Testis (tissue), 3 donors: ENCODE data around the gene IL4I1. TPM values are rescaled to one million over a fixed set of nuclear protein-coding genes. Genes with fewer than 3 reads are reported as not detected.
A peak's percentile ranks its signal among the peaks of the same experiment; 100 is the strongest.

ENCODE experiments used
- DNase-seq: peaks from one replicate; pipeline ENCODE4 v3.0.0-alpha.2; 2019
- H3K27ac ChIP-seq, 2 donors: fragments of 200-600 bp; sonication (generic); one replicate each; pipeline ENCODE4 v1.5.1; 2019
- H3K27me3 ChIP-seq: fragments of 200-600 bp; sonication (generic); one replicate; pipeline ENCODE4 v1.5.1; 2019
- H3K36me3 ChIP-seq: fragments of 200-600 bp; sonication (generic); one replicate; pipeline ENCODE4 v1.5.1; 2017; ENCODE audit warnings: low read depth; ENCODE audit errors: missing control alignments
- H3K4me1 ChIP-seq: fragments of 200-600 bp; sonication (generic); one replicate; pipeline ENCODE4 v1.5.1; 2019
- H3K4me3 ChIP-seq, 2 donors: fragments of 200-600 bp; sonication (generic); one replicate each; pipeline ENCODE4 v1.5.1; 2017 to 2019
- H3K9me3 ChIP-seq: fragments of 200-600 bp; sonication (generic); one replicate; pipeline ENCODE4 v1.5.1; 2017
- POLR2A ChIP-seq: fragments of 450-650 bp; IDR thresholded peaks from one replicate; pipeline ENCODE4 v1.6.1; 2017; ENCODE audit warnings: antibody characterized with exemption, mild to moderate bottlenecking, moderate library complexity
- WGBS, 2 donors: methylation state at CpG; one replicate each; pipeline ENCODE4 v1.1.5; 2018; 5-methylcytosine and 5-hydroxymethylcytosine counted together
- intact Hi-C: fragments of 100-400 bp; cut with DNase I; formaldehyde crosslinking; loops from one replicate; pipeline ENCODE4 v1.15.1; 2023; ENCODE audit warnings: low total_unique reads
- polyA plus RNA-seq: library from polyadenylated mRNA; stranded (reverse); fragments of 350-450 nt; fragmentation: Illumina TruSeq; extraction: RNeasy Lipid Tissue Mini Kit (QIAGEN cat#74804); gene quantifications from one replicate; pipeline ENCODE4 v1.2.3, GENCODE V29; 2014; ENCODE audit warnings: low read depth, low replicate concordance; ENCODE audit not compliant: insufficient read depth
- total RNA-seq, 2 donors: library from RNA; depleted of rRNA; stranded (reverse); fragments of >200 nt; gene quantifications; one replicate each; pipeline ENCODE4 v1.2.3, GENCODE V29; 2016
- TF ChIP-seq, protein P1 (sequence below), 3 experiments: fragments of 450-650 bp in 2 of 3; fragments of 200-600 bp in 1 of 3; sonication (generic) in 1 of 3; IDR thresholded peaks; one replicate each; pipeline ENCODE4 v1.5.1; 2016 to 2019; ENCODE audit warnings: antibody characterized with exemption in 3 of 3, mild to moderate bottlenecking in 2 of 3, moderate library complexity in 1 of 3

Gene IL4I1
- total and polyA plus RNA-seq, 3 donors from 2014 or later = 17.1 to 61.9 (median 20.4) TPM

DNA sequence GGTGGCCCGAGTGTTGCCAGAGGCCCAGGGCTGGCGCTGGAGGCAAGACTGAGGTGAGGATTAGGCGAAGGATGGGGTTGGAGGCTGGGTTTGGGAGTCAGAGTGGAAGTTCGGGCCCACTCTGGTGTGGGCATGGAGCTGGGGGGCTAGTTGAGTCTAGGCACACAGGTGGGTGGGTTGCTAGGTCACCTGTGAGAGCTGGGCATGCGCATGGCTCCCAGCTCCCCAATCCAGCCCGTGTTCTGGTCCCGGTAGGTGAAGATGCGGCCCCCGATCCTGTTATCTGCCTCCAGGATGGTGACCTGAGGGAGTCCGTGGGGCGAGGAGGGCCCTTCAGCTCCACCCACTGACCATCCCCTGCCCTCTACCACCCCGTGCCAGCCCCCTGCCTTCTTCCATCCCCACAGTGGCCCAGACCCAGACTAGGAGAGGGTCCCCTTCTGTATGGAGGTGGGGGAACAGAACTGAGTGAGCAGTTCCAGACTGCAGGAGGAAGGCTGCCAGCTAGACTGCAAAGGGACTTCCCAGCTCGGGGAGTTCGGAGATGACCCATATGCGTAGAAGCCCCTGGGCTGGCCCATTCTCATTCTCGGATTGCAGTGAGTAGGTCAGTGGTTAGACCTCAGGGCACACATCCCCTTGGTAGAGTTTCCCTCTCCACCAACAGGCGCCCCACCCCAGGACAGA, 1.7 kb downstream of the IL4I1 start:
- no peaks in the 10 kb centered on the region for H3K27me3 ChIP-seq
- no peak overlapping the region for H3K4me3 ChIP-seq
- no peak overlapping the region for H3K27ac ChIP-seq
- no peaks in the 10 kb centered on the region for H3K36me3 ChIP-seq
- no peaks in the 10 kb centered on the region for H3K4me1 ChIP-seq
- no peak for DNase-seq
- TF ChIP-seq, protein P1, sequence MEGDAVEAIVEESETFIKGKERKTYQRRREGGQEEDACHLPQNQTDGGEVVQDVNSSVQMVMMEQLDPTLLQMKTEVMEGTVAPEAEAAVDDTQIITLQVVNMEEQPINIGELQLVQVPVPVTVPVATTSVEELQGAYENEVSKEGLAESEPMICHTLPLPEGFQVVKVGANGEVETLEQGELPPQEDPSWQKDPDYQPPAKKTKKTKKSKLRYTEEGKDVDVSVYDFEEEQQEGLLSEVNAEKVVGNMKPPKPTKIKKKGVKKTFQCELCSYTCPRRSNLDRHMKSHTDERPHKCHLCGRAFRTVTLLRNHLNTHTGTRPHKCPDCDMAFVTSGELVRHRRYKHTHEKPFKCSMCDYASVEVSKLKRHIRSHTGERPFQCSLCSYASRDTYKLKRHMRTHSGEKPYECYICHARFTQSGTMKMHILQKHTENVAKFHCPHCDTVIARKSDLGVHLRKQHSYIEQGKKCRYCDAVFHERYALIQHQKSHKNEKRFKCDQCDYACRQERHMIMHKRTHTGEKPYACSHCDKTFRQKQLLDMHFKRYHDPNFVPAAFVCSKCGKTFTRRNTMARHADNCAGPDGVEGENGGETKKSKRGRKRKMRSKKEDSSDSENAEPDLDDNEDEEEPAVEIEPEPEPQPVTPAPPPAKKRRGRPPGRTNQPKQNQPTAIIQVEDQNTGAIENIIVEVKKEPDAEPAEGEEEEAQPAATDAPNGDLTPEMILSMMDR (IDR thresholded peaks at IDR 0.05) = no peak
- no peak for TF ChIP-seq POLR2A
- no peaks in the 10 kb centered on the region for H3K9me3 ChIP-seq
- intact Hi-C loops = no loop called here
- WGBS, 2 donors = 80 to 89% methylated on average over 5 to 17 of the region's 17 CpGs

DNA sequence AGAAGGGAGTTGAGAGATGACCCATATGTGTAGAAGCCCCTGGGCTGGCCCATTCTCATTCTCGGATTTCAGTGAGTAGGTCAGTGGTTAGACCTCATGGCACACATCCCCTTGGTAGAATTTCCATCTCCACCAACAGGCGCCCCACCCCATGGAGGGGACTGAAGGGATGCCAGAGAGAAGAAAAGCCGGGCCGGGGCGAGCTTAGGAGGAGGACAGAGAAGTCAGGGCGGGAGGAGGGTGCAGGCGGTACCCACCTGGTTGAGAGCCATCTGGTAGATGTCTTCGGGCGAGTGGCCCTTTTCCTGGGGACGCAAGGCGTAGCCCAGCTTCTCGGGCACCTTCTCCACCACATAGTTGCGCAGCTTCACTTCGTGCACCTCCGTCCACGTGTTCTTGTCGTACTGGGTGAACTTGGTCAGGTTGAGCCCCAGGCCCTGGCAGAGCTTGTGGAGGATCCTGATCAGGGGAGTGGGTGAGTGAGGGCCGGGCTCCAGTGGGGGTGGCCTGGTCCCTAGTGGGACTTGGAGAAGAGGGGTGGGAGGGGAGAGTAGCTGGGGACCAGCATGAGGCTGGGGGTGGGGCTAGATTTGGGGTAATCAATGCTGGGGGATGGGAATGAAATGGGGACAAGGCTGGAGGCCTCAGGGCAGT, 2.5 kb downstream of the IL4I1 start:
- 95% methylated on average over 18 of the region's 18 CpGs for WGBS, 2 donors
- no peak overlapping the region for H3K27ac ChIP-seq
- no peak for DNase-seq
- H3K9me3 ChIP-seq = no peaks in the 10 kb centered on the region
- intact Hi-C loops = no loop called here
- no peaks in the 10 kb centered on the region for H3K27me3 ChIP-seq
- no peaks in the 10 kb centered on the region for H3K36me3 ChIP-seq
- no peak overlapping the region for H3K4me3 ChIP-seq
- no peak for TF ChIP-seq POLR2A
- TF ChIP-seq, protein P1 (IDR thresholded peaks at IDR 0.05) = no peak
- no peaks in the 10 kb centered on the region for H3K4me1 ChIP-seq

DNA sequence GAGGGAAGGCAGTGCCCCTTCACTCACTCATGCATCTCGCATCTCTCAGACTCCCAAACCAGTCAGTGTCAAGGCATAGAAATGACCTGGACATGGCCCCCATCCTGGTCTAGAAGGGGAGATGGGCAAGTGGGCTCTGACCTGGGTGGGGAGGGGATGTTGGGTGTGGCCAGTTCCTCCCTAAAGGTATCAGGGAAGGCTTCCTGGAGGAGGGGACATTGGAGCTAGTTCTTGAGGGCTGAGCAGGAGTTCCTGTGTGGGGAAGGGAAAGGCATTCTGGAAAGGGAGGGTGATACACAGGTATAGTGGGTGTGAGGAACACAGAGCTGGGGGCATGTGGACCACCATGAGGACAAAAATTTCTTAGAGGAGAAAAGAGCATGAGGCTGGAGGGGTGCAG, 4.0 kb downstream of the IL4I1 start:
- Histone ChIP-seq H3K4me1 (no peaks in the 10 kb centered on the region), H3K4me3 (no peak overlapping the region), H3K27ac (no peak overlapping the region), H3K36me3 (no peaks in the 10 kb centered on the region), H3K9me3 (no peaks in the 10 kb centered on the region), H3K27me3 (no peaks in the 10 kb centered on the region)
- no peak for DNase-seq
- 88 to 93% methylated on average over 1 of the region's 1 CpG for WGBS, 2 donors
- intact Hi-C loops = no loop called here
- no peak for TF ChIP-seq POLR2A

DNA sequence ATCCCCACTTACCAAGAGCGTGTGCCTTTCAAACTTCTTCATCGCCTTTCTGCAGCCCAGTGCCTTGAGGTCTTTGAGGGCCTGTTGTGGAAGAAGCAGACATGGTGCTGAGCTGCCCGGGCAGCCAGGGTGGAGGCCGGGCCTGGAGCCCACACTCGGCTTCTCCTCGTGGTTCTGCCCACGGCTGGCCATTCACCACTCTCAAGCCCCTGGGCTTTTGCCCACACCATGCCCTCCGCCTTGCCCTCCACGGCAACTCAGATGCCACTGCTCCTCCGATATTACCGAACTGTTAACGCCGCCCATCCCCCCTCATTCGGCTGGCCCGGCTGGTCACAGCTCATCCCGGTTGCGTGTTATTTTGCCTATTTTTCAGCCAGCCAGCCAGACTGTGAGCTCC, 5.3 kb downstream of the IL4I1 start:
- peak overlapping the region in 1 of 2 donors; percentile 43 for H3K4me3 ChIP-seq
- H3K36me3 ChIP-seq = no peaks in the 10 kb centered on the region
- no peak for DNase-seq
- H3K9me3 ChIP-seq = no peaks in the 10 kb centered on the region
- no peaks in the 10 kb centered on the region for H3K27me3 ChIP-seq
- intact Hi-C loops = no loop called here
- H3K4me1 ChIP-seq = no peaks in the 10 kb centered on the region
- no peak overlapping the region for H3K27ac ChIP-seq
- WGBS, 2 donors = 61 to 70% methylated on average over 14 to 17 of the region's 17 CpGs
- TF ChIP-seq POLR2A = no peak
- TF ChIP-seq, protein P1 (IDR thresholded peaks at IDR 0.05) = no peak

DNA sequence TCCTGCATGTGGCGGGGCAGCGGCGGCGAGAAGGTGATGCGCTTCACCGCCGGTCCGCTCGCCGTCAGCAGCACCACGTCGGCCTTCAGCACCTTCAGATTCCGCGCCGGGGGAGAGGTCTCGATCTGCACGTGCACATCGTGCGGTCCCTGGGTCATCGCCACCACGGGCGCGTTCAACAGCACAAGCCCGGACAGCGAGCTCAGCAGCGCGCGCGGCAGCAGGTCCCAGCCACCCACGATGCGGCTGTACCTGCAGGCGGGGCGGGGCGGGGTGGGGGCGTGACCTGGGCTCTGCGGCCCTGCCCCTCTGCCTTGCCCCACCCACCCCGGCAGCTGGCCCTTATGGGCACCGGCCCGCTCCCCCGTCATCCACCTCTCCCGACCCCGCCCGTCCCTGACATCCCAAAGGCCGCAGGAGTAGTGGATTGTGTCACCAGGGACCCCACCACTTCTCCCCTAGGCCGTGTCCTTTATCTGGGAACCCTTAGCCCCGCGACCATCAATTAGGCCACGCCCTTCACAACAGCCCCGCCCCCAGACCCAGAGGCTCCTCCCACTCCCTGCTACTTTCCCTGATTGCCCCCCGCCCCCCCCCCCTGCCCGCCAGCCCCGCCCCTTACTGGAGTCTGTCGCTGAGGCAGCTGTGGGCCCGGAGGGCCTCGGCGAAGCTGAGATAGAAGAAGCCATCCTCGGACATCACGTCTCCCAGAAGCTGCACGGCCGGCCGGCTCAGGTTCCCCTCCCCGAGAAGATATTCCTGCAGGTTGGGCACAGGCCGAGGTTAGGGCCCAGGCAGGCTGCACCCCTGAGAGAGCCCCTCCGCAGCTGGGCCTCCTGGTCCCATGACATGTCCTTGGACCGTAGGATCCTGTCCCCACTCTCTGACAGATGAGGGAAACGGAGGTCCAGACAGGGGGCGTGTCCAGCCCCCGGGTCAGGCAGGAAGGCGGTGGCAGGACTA, 6.1 kb downstream of the IL4I1 start:
- peak; percentile 57 for DNase-seq
- TF ChIP-seq, protein P1 (IDR thresholded peaks at IDR 0.05) = no peak
- TF ChIP-seq POLR2A = no peak
- peak overlapping the region; percentile 6 to 43 for H3K4me3 ChIP-seq
- intact Hi-C loops = no loop called here
- no peaks in the 10 kb centered on the region for H3K4me1 ChIP-seq
- H3K9me3 ChIP-seq = no peaks in the 10 kb centered on the region
- H3K27me3 ChIP-seq = no peaks in the 10 kb centered on the region
- no peak overlapping the region for H3K27ac ChIP-seq
- H3K36me3 ChIP-seq = no peaks in the 10 kb centered on the region
- 11 to 15% methylated on average over 15 to 53 of the region's 69 CpGs for WGBS, 2 donors
